ENCODE results near the gene COL23A1.

Gene COL23A1

GRCh38 chr5:178350361-178351220 is 239.6 kb downstream of the COL23A1 start:
- ChIA-PET CTCF (interaction anchor here (0.7 kb wide), 1 partner anchor 108 kb away, joined by 4 read pairs; no protein-coding TSS in a partner anchor), POLR2A (ENCODE audit: low non-redundant PET) (no interaction called here)
- DNase-seq (ENCODE audit: low spot score) = peak; percentile 70
- no peak for TF ChIP-seq CTCF (conservative IDR thresholded peaks at IDR 0.05; ENCODE audit: low read depth)
- H3K27ac ChIP-seq = peak overlapping the region; percentile 15; the same call in 1 of the 2 replicates

GRCh38 chr5:178349625-178350353 is 240.4 kb downstream of the COL23A1 start:
- CTCF ChIA-PET = interaction anchor here (0.7 kb wide), 1 partner anchor 109 kb away, joined by 4 read pairs; no protein-coding TSS in a partner anchor
- POLR2A ChIA-PET (ENCODE audit: low non-redundant PET) = no interaction called here
- peak overlapping the region; percentile 15; the same call in 1 of the 2 replicates for H3K27ac ChIP-seq
- DNase-seq (ENCODE audit: low spot score) = no peak
- TF ChIP-seq CTCF (conservative IDR thresholded peaks at IDR 0.05; ENCODE audit: low read depth) = no peak

GRCh38 chr5:178349075-178349511 is 241.1 kb downstream of the COL23A1 start:
- no peak overlapping the region for H3K27ac ChIP-seq
- ChIA-PET POLR2A (ENCODE audit: low non-redundant PET) (no interaction called here), CTCF (no interaction called here)
- no peak for TF ChIP-seq CTCF (conservative IDR thresholded peaks at IDR 0.05; ENCODE audit: low read depth)
- DNase-seq (ENCODE audit: low spot score) = no peak

GRCh38 chr5:178348356-178349074 is 241.7 kb downstream of the COL23A1 start:
- ChIA-PET CTCF (no interaction called here), POLR2A (ENCODE audit: low non-redundant PET) (no interaction called here)
- DNase-seq (ENCODE audit: low spot score) = no peak
- H3K27ac ChIP-seq = no peak overlapping the region
- TF ChIP-seq CTCF (conservative IDR thresholded peaks at IDR 0.05; ENCODE audit: low read depth) = no peak

GRCh38 chr5:178347956-178348355 is 242.2 kb downstream of the COL23A1 start:
- POLR2A ChIA-PET (ENCODE audit: low non-redundant PET) = interaction anchor here (0.7 kb wide), 1 partner anchor 654 kb away, joined by 5 read pairs; no protein-coding TSS in a partner anchor
- CTCF ChIA-PET = no interaction called here
- DNase-seq (ENCODE audit: low spot score) = no peak

More at GRCh38 chr5:178347956-178348355, 242.2 kb downstream of the COL23A1 start:
- no peak for TF ChIP-seq CTCF (conservative IDR thresholded peaks at IDR 0.05; ENCODE audit: low read depth)
- H3K27ac ChIP-seq = no peak overlapping the region
